ENCODE results near the gene GM2A. TPM values are rescaled to one million over a fixed set of nuclear protein-coding genes. Genes with fewer than 3 reads are reported as not detected.

The GM2A gene
- total and polyA plus RNA-seq, 7 donors: 10.2 to 35.1 (median 30.3) TPM

- no peak for TF ChIP-seq EP300 (IDR thresholded peaks at IDR 0.05)
- no peak for TF ChIP-seq POLR2AphosphoS5 (IDR thresholded peaks at IDR 0.05)
- no peak for TF ChIP-seq CTCF (IDR thresholded peaks at IDR 0.05)
- TF ChIP-seq POLR2A (IDR thresholded peaks at IDR 0.05): no peak
- H3K9me3 ChIP-seq: no peaks in the 10 kb centered on the region
- intact Hi-C loops (cut with DNase I): no loop called here
- no peak overlapping the region for H3K27ac ChIP-seq
- H3K4me3 ChIP-seq: no peak overlapping the region
- 86 to 89% methylated on average over 4 of the region's 4 CpGs for WGBS, 2 donors
- H3K27me3 ChIP-seq: no peaks in the 10 kb centered on the region
- DNase-seq: no peak
- peaks cover 0 to 12% (median 9%) of the 10 kb centered on the region in 4 donors for H3K4me1 ChIP-seq
- H3K36me3 ChIP-seq: no peaks in the 10 kb centered on the region
These were observed 9.4 kb upstream of the GM2A start for GRCh38 chr5:151243564-151243963.

GRCh38 chr5:151244206-151244605, 8.8 kb upstream of the GM2A start:
- DNase-seq: no peak
- no peak for TF ChIP-seq CTCF (IDR thresholded peaks at IDR 0.05)
- H3K27me3 ChIP-seq: no peaks in the 10 kb centered on the region
- H3K36me3 ChIP-seq: no peaks in the 10 kb centered on the region
- no peak overlapping the region for H3K4me3 ChIP-seq
- peaks cover 0 to 5% (median 2%) of the 10 kb centered on the region in 4 donors for H3K4me1 ChIP-seq
- intact Hi-C loops (cut with DNase I): no loop called here
- no peak overlapping the region for H3K27ac ChIP-seq
- no peaks in the 10 kb centered on the region for H3K9me3 ChIP-seq
- WGBS, 2 donors: 89 to 90% methylated on average over 3 of the region's 3 CpGs

GRCh38 chr5:151245680-151246219, 7.2 kb upstream of the GM2A start:
- no peaks in the 10 kb centered on the region for H3K4me1 ChIP-seq
- intact Hi-C loops (cut with DNase I): no loop called here
- no peak for TF ChIP-seq POLR2A (IDR thresholded peaks at IDR 0.05)
- no peak for TF ChIP-seq CTCF (IDR thresholded peaks at IDR 0.05)
- no peak for TF ChIP-seq POLR2AphosphoS5 (IDR thresholded peaks at IDR 0.05)
- TF ChIP-seq EP300 (IDR thresholded peaks at IDR 0.05): no peak
- no peak for DNase-seq
- H3K27me3 ChIP-seq: no peaks in the 10 kb centered on the region
- WGBS, 2 donors: 72 to 76% methylated on average over 4 of the region's 4 CpGs
- H3K36me3 ChIP-seq: no peaks in the 10 kb centered on the region
- H3K9me3 ChIP-seq: no peaks in the 10 kb centered on the region
- H3K4me3 ChIP-seq: no peak overlapping the region
- no peak overlapping the region for H3K27ac ChIP-seq

- Histone ChIP-seq H3K36me3 (no peaks in the 10 kb centered on the region), H3K27ac (no peak overlapping the region), H3K4me3 (no peak overlapping the region), H3K27me3 (no peaks in the 10 kb centered on the region), H3K9me3 (no peaks in the 10 kb centered on the region), H3K4me1 (peaks cover 0 to 13% (median 3%) of the 10 kb centered on the region in 4 donors)
- DNase-seq: no peak
- 42 to 78% methylated on average over 2 of the region's 2 CpGs for WGBS, 2 donors
- intact Hi-C loops (cut with DNase I): no loop called here
- TF ChIP-seq POLR2A (IDR thresholded peaks at IDR 0.05) (no peak), POLR2AphosphoS5 (IDR thresholded peaks at IDR 0.05) (no peak), CTCF (IDR thresholded peaks at IDR 0.05) (no peak), EP300 (IDR thresholded peaks at IDR 0.05) (no peak)
These were observed 4.3 kb upstream of the GM2A start for GRCh38 chr5:151248651-151249050.

- TF ChIP-seq EP300 (IDR thresholded peaks at IDR 0.05): no peak
- no peak for TF ChIP-seq CTCF (IDR thresholded peaks at IDR 0.05)
- no peak for TF ChIP-seq POLR2A (IDR thresholded peaks at IDR 0.05)
- TF ChIP-seq POLR2AphosphoS5 (IDR thresholded peaks at IDR 0.05): no peak
- 77 to 98% methylated on average over 5 of the region's 5 CpGs for WGBS, 2 donors
- Histone ChIP-seq H3K4me3 (no peak overlapping the region), H3K27me3 (no peaks in the 10 kb centered on the region), H3K9me3 (no peaks in the 10 kb centered on the region), H3K4me1 (peaks cover 0 to 19% (median 10%) of the 10 kb centered on the region in 4 donors), H3K27ac (no peak overlapping the region), H3K36me3 (no peaks in the 10 kb centered on the region)
- DNase-seq: no peak
- intact Hi-C loops (cut with DNase I): no loop called here
These were observed 3.7 kb upstream of the GM2A start for GRCh38 chr5:151249281-151249680.
